ENCODE results near the gene URI1.

- TF ChIP-seq CTCF (IDR thresholded peaks at IDR 0.05) (no peak), POLR2A (IDR thresholded peaks at IDR 0.05) (no peak), EP300 (IDR thresholded peaks at IDR 0.05; ENCODE audit: low read depth) (no peak)
These were observed 36.0 kb downstream of the URI1 start for GRCh38 chr19:29978080-29978479.
